ENCODE data around the gene NBPF14. TPM values are rescaled to one million over a fixed set of nuclear protein-coding genes. Genes with fewer than 3 reads are reported as not detected.
"Not testable (repeated sequence)": the region's sequence is repeated elsewhere in the genome, so short reads cannot be mapped to it uniquely, and the experiment has no call there.

Gene NBPF14
- total and polyA plus RNA-seq, 2 donors (not counting 1 experiment from before 2014, with no cell fraction given) = 96.2 to 118 TPM

DNA sequence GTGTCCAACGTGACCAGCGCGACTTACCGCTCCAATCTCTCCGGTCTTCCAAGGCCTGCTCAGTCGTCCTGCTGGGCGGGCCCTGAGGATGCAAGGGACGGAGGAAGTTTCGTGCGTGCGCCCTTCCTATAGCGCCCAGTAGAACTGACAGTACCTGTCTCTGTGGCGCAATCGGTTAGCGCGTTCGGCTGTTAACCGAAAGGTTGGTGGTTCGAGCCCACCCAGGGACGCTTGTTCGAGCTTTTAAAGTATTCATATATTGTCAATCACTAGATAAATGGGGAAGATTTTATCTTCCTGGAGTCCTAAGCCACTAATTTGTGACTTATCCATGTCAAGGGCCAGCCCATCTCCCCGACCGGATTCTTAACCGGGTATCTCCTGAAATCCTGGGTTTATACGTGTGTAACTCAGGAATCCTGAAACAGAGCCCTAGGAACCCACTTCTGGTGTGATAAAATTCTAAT is 66.7 kb downstream of the NBPF14 start:
- no CpG with 5 or more reads among the region's 25 CpGs for WGBS (ENCODE audit: insufficient coverage)
- POLR2A ChIA-PET = not testable (repeated sequence)

GRCh38 chr1:148528591-148528990 is 67.2 kb downstream of the NBPF14 start:
- H3K4me2 ChIP-seq (replicated peaks; ENCODE audit: low read depth, low read length, poor library complexity, severe bottlenecking); H3K27me3 ChIP-seq (replicated peaks in 1 of 4; ENCODE audit: control extremely low read depth in 1 of 4, control insufficient read depth in 3 of 4, insufficient read depth in 4 of 4, low read length in 3 of 4); H4K20me1 ChIP-seq (ENCODE audit: control insufficient read depth, insufficient read depth, low read length, poor library complexity, severe bottlenecking); H3K4me1 ChIP-seq (ENCODE audit: control insufficient read depth in 2 of 2, insufficient read depth in 2 of 2, low read length in 2 of 2); H3K36me3 ChIP-seq (replicated peaks in 1 of 2; ENCODE audit: control extremely low read depth in 1 of 2, control insufficient read depth in 1 of 2, extremely low read depth in 1 of 2, insufficient read depth in 2 of 2, low read length in 1 of 2); CTCF ChIA-PET; POLR2A ChIA-PET; intact Hi-C loops (cut with micrococcal nuclease); H3K27ac Mint-ChIP-seq; H3K4me1 Mint-ChIP-seq; H3K27ac ChIP-seq (ENCODE audit: low read length in 2 of 2); H3K9me3 Mint-ChIP-seq (ENCODE audit: insufficient read depth); H3K27me3 Mint-ChIP-seq; ATAC-seq (ENCODE audit: low read depth); DNase-seq; H3K79me2 ChIP-seq (ENCODE audit: control insufficient read depth, insufficient read depth, low read length); H2AFZ ChIP-seq (ENCODE audit: insufficient read depth, low read depth, low read length, poor library complexity, severe bottlenecking); H3K9me3 ChIP-seq (ENCODE audit: control extremely low read depth in 1 of 3, control insufficient read depth in 2 of 3, insufficient read depth in 1 of 3, low read length in 2 of 3): not testable (repeated sequence)
- peak overlapping the region; percentile 83 for H3K4me3 Mint-ChIP-seq
- H3K9ac ChIP-seq (ENCODE audit: low read length) = peak overlapping the region; percentile 35
- H3K4me3 ChIP-seq (ENCODE audit: control extremely low read depth in 1 of 5, extremely low read depth in 1 of 5, insufficient read depth in 1 of 5, low read depth in 2 of 5, low read length in 4 of 5) = peak overlapping the region in 1 of 5 experiments; percentile 13
- TF ChIP-seq CTCF (IDR thresholded peaks at IDR 0.05) = peak; percentile 29
- no CpG with 5 or more reads among the region's 24 CpGs for WGBS (ENCODE audit: insufficient coverage)

More for the DNA sequence above, 66.7 kb downstream of the NBPF14 start:
- H3K4me1 ChIP-seq (ENCODE audit: control insufficient read depth in 2 of 2, insufficient read depth in 2 of 2, low read length in 2 of 2); H3K4me2 ChIP-seq (replicated peaks; ENCODE audit: low read depth, low read length, poor library complexity, severe bottlenecking); H3K27ac ChIP-seq (ENCODE audit: low read length in 2 of 2); CTCF ChIA-PET; H3K27me3 Mint-ChIP-seq; H3K4me1 Mint-ChIP-seq; H4K20me1 ChIP-seq (ENCODE audit: control insufficient read depth, insufficient read depth, low read length, poor library complexity, severe bottlenecking); H3K79me2 ChIP-seq (ENCODE audit: control insufficient read depth, insufficient read depth, low read length); ATAC-seq (ENCODE audit: low read depth); H3K9me3 Mint-ChIP-seq (ENCODE audit: insufficient read depth); H3K27me3 ChIP-seq (replicated peaks in 1 of 4; ENCODE audit: control extremely low read depth in 1 of 4, control insufficient read depth in 3 of 4, insufficient read depth in 4 of 4, low read length in 3 of 4); H3K9me3 ChIP-seq (ENCODE audit: control extremely low read depth in 1 of 3, control insufficient read depth in 2 of 3, insufficient read depth in 1 of 3, low read length in 2 of 3); intact Hi-C loops (cut with micrococcal nuclease); H2AFZ ChIP-seq (ENCODE audit: insufficient read depth, low read depth, low read length, poor library complexity, severe bottlenecking); H3K36me3 ChIP-seq (replicated peaks in 1 of 2; ENCODE audit: control extremely low read depth in 1 of 2, control insufficient read depth in 1 of 2, extremely low read depth in 1 of 2, insufficient read depth in 2 of 2, low read length in 1 of 2): not testable (repeated sequence)
- peak; percentile 69 for DNase-seq
- Histone ChIP-seq H3K9ac (ENCODE audit: low read length) (peak overlapping the region; percentile 35), H3K4me3 (ENCODE audit: control extremely low read depth in 1 of 5, extremely low read depth in 1 of 5, insufficient read depth in 1 of 5, low read depth in 2 of 5, low read length in 4 of 5) (peak overlapping the region in 2 of 5 experiments; percentile 13 to 41)
- H3K4me3 Mint-ChIP-seq = peak overlapping the region; percentile 83
- peak overlapping the region; percentile 78 for H3K27ac Mint-ChIP-seq

DNA sequence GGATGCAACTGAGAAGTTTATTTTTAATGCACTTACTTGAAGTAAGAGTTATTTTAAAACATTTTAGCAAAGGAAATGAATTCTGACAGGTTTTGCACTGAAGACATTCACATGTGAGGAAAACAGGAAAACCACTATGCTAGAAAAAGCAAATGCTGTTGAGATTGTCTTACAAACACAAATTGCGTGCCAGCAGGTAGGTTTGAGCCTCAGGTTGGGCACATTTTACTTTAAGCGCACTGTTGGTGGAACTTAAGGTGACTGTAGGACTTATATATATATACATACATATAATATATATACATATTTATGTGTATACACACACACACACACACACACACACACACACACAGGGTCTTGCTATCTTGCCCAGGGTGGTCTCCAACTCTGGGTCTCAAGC is 69.2 kb downstream of the NBPF14 start:
- not testable (repeated sequence) for H3K4me3 ChIP-seq (ENCODE audit: control extremely low read depth in 1 of 5, extremely low read depth in 1 of 5, insufficient read depth in 1 of 5, low read depth in 2 of 5, low read length in 4 of 5)

More for the DNA sequence above, 69.2 kb downstream of the NBPF14 start:
- H3K36me3 ChIP-seq (replicated peaks in 1 of 2; ENCODE audit: control extremely low read depth in 1 of 2, control insufficient read depth in 1 of 2, extremely low read depth in 1 of 2, insufficient read depth in 2 of 2, low read length in 1 of 2); H3K9ac ChIP-seq (ENCODE audit: low read length); H2AFZ ChIP-seq (ENCODE audit: insufficient read depth, low read depth, low read length, poor library complexity, severe bottlenecking); H3K27me3 Mint-ChIP-seq; CTCF ChIA-PET; intact Hi-C loops (cut with micrococcal nuclease); POLR2A ChIA-PET; H3K4me2 ChIP-seq (replicated peaks; ENCODE audit: low read depth, low read length, poor library complexity, severe bottlenecking); H3K79me2 ChIP-seq (ENCODE audit: control insufficient read depth, insufficient read depth, low read length); H3K9me3 Mint-ChIP-seq (ENCODE audit: insufficient read depth); ATAC-seq (ENCODE audit: low read depth); H3K27me3 ChIP-seq (replicated peaks in 1 of 4; ENCODE audit: control extremely low read depth in 1 of 4, control insufficient read depth in 3 of 4, insufficient read depth in 4 of 4, low read length in 3 of 4); H4K20me1 ChIP-seq (ENCODE audit: control insufficient read depth, insufficient read depth, low read length, poor library complexity, severe bottlenecking); H3K27ac Mint-ChIP-seq; H3K4me3 Mint-ChIP-seq; DNase-seq; H3K4me1 ChIP-seq (ENCODE audit: control insufficient read depth in 2 of 2, insufficient read depth in 2 of 2, low read length in 2 of 2); H3K27ac ChIP-seq (ENCODE audit: low read length in 2 of 2); H3K9me3 ChIP-seq (ENCODE audit: control extremely low read depth in 1 of 3, control insufficient read depth in 2 of 3, insufficient read depth in 1 of 3, low read length in 2 of 3): not testable (repeated sequence)
- peaks cover 11% of the 10 kb centered on the region for H3K4me1 Mint-ChIP-seq
- no CpG with 5 or more reads among the region's 2 CpGs for WGBS (ENCODE audit: insufficient coverage)
